HCEC 1CT (cell line): ENCODE data around the gene SIRT2.
A peak's percentile ranks its signal among the peaks of the same experiment; 100 is the strongest.

Experiments used
- DNase-seq: peaks from one replicate; pipeline ENCODE4 v3.0.0-alpha.2; 2017

Gene SIRT2

DNA sequence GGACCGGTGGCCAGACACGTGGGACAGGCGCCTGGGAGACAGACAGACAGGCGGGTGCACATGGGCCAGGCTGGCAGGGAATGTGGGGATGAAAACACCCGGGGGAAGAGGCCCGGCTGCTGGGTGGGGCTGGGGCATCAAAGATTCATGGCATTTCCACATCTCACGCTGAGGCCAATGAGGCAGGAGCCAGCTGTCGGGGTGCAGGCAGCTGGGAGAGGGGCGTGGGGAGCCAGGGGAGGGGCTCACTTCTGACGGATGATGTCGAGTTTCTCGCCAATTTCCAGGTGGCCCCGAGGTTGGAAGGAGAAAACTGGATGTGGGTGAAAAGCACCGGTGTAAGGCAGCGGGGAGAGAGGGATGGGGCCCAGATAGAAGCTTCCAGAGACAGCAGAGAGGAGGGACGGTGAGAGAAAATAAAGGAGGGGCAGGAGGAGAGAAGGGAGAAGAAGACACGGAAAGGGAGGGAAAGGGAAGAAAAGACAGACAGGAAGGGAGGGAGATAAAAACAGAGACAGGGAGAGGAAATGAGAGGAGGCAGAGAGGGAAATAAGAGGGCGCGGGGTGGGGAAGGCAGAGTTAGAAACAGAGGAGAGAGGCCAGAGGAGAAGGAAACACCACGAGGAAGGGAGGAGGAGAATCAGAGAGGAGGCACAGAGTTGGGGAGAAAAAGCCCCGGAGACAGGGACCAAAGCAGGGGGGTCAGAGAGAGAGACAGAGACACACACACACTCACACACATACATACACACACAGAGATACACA, 20.6 kb upstream of the SIRT2 start:
- no peak for DNase-seq

GRCh38 chr19:38918526-38918925, 19.1 kb upstream of the SIRT2 start:
- DNase-seq = no peak

GRCh38 chr19:38917921-38918491, 18.6 kb upstream of the SIRT2 start:
- DNase-seq = no peak

GRCh38 chr19:38917516-38917915, 18.1 kb upstream of the SIRT2 start:
- DNase-seq = no peak

GRCh38 chr19:38915329-38916321, 16.2 kb upstream of the SIRT2 start:
- no peak for DNase-seq

DNA sequence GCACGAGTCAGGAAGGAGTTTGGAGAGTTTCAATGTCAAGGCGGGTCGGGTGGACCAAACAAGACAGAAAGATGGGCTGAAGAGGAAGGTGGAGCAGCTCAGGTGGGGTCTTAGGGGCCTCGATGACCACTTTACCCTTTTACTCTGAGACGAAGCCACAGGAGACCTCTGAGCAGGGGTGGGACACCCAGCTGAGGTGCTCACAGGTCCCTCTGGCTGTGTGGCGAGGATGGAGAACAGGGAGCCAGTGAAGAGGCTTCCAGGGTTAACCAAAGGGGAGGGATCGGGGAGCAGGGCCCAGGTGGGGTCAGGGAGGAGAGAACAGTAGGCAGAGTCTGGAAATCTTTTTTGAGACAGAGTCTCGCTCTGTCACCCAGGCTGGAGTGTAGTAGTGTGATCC, 14.5 kb upstream of the SIRT2 start:
- DNase-seq = no peak

DNA sequence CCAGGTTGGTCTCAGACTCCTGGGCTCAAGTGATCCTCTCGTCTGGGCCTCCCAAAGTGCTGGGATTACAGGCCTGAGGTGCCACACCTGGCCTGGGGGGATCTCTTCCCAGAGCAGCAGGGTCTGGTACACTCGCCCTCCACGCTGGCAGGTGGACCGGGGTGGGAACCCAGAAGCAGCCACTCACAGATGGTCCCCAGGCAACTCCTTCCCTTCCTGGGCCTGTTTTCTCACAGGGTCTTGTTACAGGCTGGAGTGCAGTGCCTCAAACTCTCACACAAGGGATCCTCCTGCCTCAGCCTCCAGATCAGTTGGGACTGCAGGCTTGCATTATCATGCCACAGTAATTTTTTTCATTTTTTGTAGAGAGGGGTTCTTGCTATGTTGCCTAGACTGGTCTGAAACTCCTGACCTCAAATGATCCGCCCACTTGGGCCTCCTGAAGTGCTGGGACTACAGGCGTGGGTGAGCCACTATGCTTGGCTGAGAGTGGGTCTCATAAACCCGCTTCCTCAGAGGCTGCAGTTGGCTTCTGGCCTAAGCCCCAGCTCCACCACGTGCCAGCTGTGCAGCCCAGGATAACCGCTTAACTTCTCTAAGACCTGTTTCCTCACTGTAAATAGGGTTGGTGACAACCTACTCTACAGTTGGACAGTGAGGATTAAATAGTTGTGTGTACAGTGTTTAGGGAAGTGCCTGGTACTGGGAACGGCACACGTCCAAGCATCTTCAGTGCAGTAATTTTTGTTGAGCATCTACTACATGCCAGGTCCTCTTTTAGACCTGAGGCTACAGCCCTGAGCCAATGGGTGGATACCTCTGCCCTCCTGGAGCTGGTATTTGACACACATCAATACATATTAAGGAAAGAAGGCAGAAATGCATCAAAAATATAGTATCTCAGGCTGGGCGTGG, 13.4 kb upstream of the SIRT2 start:
- DNase-seq = no peak

GRCh38 chr19:38911388-38912001, 12.1 kb upstream of the SIRT2 start:
- DNase-seq = no peak

DNA sequence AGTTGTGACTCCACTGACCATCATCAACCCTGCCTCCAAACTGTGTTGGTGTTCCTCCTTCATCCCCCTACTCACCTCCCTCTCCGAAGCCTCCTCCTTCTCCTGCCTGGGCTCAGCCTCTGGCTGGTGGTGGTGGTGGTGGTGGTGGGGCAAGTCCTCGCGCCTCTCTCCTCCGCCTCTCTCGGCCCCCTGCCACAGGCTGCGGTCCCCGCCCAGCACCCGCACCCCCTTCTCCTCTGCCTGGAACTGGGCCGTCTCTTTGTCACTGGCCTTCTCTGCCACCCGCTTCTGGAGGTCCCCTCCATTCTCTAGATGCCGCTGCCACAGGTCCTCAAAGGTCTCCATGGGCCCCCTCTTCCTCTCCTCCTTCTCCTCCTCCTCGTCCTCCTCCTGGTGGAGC, 11.1 kb upstream of the SIRT2 start:
- DNase-seq = no peak

DNA sequence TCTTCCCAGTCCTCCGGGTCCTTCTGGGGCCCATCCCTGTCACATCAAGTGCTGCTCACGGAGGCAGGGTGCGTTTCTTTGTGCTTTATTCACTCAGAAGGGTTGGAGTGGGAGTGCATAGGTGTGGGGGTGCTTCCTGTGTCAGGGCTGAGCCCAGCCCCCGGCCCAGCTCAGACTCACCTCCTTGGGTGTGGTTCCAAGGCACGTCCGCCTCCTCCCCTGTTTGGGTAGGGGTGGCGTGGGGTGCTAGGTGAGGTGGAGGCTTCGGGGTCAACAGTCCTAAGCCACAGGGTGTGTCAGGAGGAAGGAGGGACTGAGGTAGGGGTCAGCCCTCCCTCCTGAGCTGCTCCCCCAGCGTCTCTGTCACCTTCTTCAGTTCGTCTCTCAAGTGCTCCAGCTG, 9.5 kb upstream of the SIRT2 start:
- DNase-seq = no peak

DNA sequence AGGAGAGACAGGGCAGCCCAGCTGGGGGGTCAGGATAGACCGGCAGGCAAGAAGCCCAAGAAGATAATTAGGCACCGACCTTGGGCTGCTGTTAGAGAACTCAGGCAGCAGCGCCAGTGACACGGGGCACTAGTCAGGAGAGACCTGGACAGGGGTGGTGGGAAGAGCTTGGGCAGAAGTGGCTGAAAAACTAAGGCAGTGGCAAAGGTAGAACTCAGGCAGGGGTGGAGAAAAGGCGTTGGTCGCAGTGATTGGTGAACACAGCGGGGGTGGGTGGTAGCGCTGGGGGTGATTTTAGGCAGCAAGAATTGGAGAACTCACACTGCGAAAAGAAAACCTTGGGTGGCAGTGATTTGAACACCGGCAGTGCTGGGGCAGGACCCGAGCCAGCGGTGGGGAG, 8.3 kb upstream of the SIRT2 start:
- no peak for DNase-seq

DNA sequence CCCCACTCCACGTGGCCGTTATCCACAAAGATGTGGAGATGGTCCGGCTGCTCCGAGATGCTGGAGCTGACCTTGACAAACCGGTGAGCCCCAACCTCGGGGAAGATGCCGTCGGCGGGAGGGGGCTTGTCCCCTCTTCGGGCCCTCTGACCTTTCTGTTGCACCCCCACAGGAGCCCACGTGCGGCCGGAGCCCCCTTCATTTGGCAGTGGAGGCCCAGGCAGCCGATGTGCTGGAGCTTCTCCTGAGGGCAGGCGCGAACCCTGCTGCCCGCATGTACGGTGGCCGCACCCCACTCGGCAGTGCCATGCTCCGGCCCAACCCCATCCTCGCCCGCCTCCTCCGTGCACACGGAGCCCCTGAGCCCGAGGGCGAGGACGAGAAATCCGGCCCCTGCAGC, 7.8 kb upstream of the SIRT2 start:
- no peak for DNase-seq

- no peak for DNase-seq
These were observed 6.2 kb upstream of the SIRT2 start for GRCh38 chr19:38905620-38906019.

GRCh38 chr19:38904581-38905539, 5.4 kb upstream of the SIRT2 start:
- no peak for DNase-seq

GRCh38 chr19:38901683-38902082, 2.3 kb upstream of the SIRT2 start:
- DNase-seq = no peak

DNA sequence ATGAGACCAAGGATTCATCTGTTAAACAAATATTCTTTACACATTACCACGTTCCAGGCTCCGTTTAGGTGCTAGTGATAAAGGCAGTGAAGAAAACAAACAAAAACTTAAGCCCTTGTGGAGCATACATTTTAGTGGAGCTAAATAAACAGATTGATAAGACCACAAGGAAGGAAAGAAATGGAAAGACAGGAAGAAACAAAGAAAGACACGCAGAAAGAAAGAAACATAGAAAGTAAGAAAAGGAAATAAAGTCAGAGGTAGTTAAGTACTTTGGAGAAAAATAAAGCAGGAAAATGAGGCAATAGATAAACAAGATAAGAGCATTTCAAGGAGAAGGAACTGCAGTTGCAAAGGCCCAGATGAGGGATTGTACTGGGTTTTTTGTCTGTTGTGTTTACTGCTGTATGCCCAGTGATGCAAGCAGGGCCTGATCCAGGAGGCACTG, 1.3 kb upstream of the SIRT2 start:
- no peak for DNase-seq

GRCh38 chr19:38900202-38900629, 798 bp upstream of the SIRT2 start:
- DNase-seq = peak; percentile 36

DNA sequence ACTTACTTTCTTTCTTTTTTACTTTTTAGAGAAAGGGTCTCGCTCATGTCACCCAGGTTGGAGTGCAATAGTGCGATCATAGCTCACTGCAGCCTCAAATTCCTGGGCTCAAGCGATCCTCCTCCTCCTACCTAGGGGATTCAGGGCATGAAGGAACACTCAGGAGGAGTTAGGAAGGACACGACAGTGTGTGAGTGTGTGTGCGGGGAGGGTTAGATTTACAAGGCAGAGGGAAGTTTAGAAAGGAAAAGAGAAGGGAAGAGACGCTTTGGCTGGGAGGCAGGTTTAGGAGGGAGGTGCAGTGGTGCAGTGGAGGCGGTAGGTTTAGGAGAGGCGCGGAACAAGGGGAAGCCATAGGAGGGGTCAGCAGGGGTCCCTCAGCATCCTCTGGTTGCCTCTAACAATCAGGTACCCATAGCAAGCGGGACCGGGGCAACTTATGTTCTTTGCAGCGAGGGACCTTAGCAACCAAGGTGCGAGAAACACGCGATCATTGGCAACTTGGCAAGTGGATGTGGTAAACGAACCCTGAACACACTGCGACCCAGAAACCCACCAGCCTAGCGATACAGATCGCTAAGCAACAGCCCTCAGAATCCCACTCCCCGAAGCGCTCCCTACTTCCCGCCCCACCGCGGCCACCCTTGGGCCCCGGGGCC, 501 bp downstream of the SIRT2 start:
- no peak for DNase-seq

- DNase-seq = no peak
These were observed 4.5 kb downstream of the SIRT2 start for GRCh38 chr19:38894968-38895367.

GRCh38 chr19:38893341-38893771, 6.1 kb downstream of the SIRT2 start:
- no peak for DNase-seq
